OCI-LY1 (cell line): ENCODE data around the gene SYT5.
"Not testable (repeated sequence)": the region's sequence is repeated elsewhere in the genome, so short reads cannot be mapped to it uniquely, and the experiment has no call there.

Experiments
- H2AFZ ChIP-seq: fragments of 200-600 bp; sonication (generic), shearing (Covaris generic); 2 replicates; pipeline ENCODE4 v1.6.0; 2014; ENCODE audit warnings: antibody characterized with exemption, mild to moderate bottlenecking, low read length
- H3F3A ChIP-seq: fragments of 200-600 bp; sonication (generic), shearing (Covaris generic); 2 replicates; pipeline ENCODE4 v1.6.0; 2014; ENCODE audit warnings: mild to moderate bottlenecking, antibody characterized with exemption, low read length, moderate library complexity; ENCODE audit not compliant: insufficient read depth
- H3K27ac ChIP-seq: fragments of 200-600 bp; sonication (generic); 2 replicates; pipeline ENCODE4 v1.5.1; 2014; ENCODE audit warnings: low read length, mixed run types, mild to moderate bottlenecking, low read depth; ENCODE audit not compliant: poor library complexity, severe bottlenecking
- H3K27me3 ChIP-seq: fragments of 200-600 bp; sonication (generic); 2 replicates; pipeline ENCODE4 v1.6.0; 2014; ENCODE audit warnings: antibody characterized with exemption, mild to moderate bottlenecking, low read length, moderate library complexity; ENCODE audit not compliant: insufficient read depth
- H3K36me3 ChIP-seq: fragments of 200-600 bp; sonication (generic); 2 replicates; pipeline ENCODE4 v1.6.1; 2014; ENCODE audit warnings: mild to moderate bottlenecking, antibody characterized with exemption, low read length, moderate library complexity, mixed read lengths; ENCODE audit not compliant: insufficient read depth
- H3K4me1 ChIP-seq: fragments of 200-600 bp; sonication (generic); 2 replicates; pipeline ENCODE4 v1.5.1; 2014; ENCODE audit warnings: mild to moderate bottlenecking, low read length, moderate library complexity; ENCODE audit not compliant: insufficient read depth, severe bottlenecking
- H3K4me2 ChIP-seq: fragments of 200-600 bp; sonication (generic), shearing (Covaris generic); 2 replicates; pipeline ENCODE4 v1.6.1; 2014; ENCODE audit warnings: low read length
- H3K4me3 ChIP-seq: fragments of 200-600 bp; sonication (generic); 2 replicates; pipeline ENCODE4 v1.5.1; 2014; ENCODE audit warnings: low read length, low read depth, mild to moderate bottlenecking, mixed read lengths; ENCODE audit not compliant: poor library complexity, severe bottlenecking
- H3K79me2 ChIP-seq: fragments of 200-600 bp; shearing (Covaris generic); 2 replicates; pipeline ENCODE4 v1.6.1; 2016; ENCODE audit warnings: mixed run types, low read length, mixed read lengths; ENCODE audit not compliant: insufficient read depth
- H3K9ac ChIP-seq: fragments of 200-600 bp; sonication (generic), shearing (Covaris generic); 2 replicates; pipeline ENCODE4 v1.6.1; 2014; ENCODE audit warnings: mild to moderate bottlenecking, low read length, mixed read lengths
- H3K9me2 ChIP-seq: fragments of 200-600 bp; sonication (generic), shearing (Covaris generic); 2 replicates; pipeline ENCODE4 v1.6.1; 2014; ENCODE audit warnings: low read depth, mild to moderate bottlenecking, low read length, mixed read lengths
- H3K9me3 ChIP-seq: fragments of 200-600 bp; shearing (Covaris generic); 2 replicates; pipeline ENCODE4 v1.6.1; 2014; ENCODE audit warnings: low read length, mixed read lengths
- H4K20me1 ChIP-seq: fragments of 200-600 bp; sonication (generic), shearing (Covaris generic); 2 replicates; pipeline ENCODE4 v1.6.0; 2016; ENCODE audit warnings: mild to moderate bottlenecking, low read length; ENCODE audit not compliant: insufficient read depth
- EZH2 ChIP-seq: fragments of 200-600 bp; sonication (generic), shearing (Covaris generic); IDR thresholded peaks from 2 replicates; pipeline ENCODE4 v1.8.0; 2017; ENCODE audit warnings: borderline replicate concordance, mixed run types, mild to moderate bottlenecking, antibody characterized with exemption, low read length, moderate library complexity, mixed read lengths
- TF ChIP-seq, protein P1 (sequence below): fragments of 200-600 bp; sonication (generic), shearing (Covaris generic); IDR thresholded peaks from 2 replicates; pipeline ENCODE4 v1.5.1; 2017; ENCODE audit warnings: mild to moderate bottlenecking, antibody characterized with exemption, low read length, moderate library complexity, mixed read lengths

Gene SYT5

DNA sequence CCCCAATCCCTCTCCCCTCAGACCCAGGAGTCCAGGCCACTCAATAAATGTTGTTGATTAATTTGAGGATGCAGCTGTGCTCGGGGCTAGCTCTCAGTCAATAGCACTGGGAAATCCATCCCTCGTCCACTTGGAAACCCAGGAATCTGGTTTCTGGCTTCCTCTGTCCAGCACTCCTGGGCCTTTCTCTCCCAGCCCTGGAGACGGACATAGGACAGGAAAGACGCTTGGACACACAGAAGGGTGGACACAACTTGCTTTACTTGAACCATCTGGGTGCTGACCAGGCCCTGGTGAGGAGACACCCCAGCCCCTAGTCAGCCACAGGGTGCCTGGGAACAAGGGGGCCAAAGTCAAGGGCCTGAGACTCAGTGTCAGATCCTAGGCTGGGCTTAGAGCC, 21.7 kb downstream of the SYT5 start:
- H3K9me2 ChIP-seq: no peaks in the 10 kb centered on the region
- H4K20me1 ChIP-seq: no peaks in the 10 kb centered on the region
- no peak for TF ChIP-seq EZH2
- TF ChIP-seq, protein P1, sequence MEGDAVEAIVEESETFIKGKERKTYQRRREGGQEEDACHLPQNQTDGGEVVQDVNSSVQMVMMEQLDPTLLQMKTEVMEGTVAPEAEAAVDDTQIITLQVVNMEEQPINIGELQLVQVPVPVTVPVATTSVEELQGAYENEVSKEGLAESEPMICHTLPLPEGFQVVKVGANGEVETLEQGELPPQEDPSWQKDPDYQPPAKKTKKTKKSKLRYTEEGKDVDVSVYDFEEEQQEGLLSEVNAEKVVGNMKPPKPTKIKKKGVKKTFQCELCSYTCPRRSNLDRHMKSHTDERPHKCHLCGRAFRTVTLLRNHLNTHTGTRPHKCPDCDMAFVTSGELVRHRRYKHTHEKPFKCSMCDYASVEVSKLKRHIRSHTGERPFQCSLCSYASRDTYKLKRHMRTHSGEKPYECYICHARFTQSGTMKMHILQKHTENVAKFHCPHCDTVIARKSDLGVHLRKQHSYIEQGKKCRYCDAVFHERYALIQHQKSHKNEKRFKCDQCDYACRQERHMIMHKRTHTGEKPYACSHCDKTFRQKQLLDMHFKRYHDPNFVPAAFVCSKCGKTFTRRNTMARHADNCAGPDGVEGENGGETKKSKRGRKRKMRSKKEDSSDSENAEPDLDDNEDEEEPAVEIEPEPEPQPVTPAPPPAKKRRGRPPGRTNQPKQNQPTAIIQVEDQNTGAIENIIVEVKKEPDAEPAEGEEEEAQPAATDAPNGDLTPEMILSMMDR: no peak
- no peaks in the 10 kb centered on the region for H3K4me1 ChIP-seq
- no peak overlapping the region for H3K9ac ChIP-seq
- H3F3A ChIP-seq: no peaks in the 10 kb centered on the region
- H3K4me3 ChIP-seq: no peak overlapping the region
- no peaks in the 10 kb centered on the region for H3K27me3 ChIP-seq
- no peak overlapping the region for H3K4me2 ChIP-seq
- no peaks in the 10 kb centered on the region for H3K79me2 ChIP-seq
- H3K27ac ChIP-seq: no peak overlapping the region
- no peaks in the 10 kb centered on the region for H3K36me3 ChIP-seq
- H2AFZ ChIP-seq: no peak overlapping the region
- H3K9me3 ChIP-seq: no peaks in the 10 kb centered on the region

DNA sequence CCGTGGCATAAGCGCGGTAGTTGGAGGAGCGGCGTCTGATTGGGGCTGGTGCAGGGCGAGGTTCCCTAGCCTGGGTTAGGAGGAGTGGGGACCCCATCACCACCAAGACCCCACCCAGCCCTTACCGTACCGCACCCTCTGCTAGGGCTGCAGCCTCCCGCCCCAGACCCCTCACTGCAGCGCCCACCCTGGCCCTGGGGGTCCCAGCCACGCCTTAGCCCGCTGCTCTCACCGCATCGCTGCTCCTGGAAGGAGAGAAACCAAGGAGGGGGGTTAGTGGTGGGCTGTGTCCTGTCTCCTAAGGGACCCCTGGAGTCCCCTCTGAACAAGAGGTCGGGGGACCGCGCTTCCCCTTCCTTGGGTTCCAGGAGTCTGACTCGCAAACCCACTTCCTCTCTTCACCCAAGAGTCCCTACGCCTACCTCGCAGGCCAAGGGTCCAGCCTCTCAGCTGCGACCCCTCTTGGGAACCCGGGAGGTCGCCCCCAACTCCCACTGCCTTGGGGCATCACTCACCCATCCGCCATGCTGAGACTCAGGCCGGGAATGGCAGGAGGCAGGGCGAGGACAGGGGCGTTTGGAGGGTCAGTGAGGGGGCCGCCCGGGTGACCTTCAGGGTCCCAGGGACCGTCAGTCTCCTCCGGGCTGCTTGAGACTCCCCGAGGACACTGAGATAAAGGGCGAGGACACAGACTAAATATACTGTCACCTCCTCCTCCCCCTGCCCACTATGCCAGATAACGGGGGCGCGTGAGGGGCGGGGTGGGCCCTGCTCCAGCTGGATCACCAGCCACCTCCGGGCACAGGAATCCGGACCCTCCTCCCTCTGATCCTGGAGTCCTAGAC, 22.8 kb downstream of the SYT5 start, which contains the start of gene TNNI3:
TSS of gene TNNI3 (minus strand) at position 669 of the 845 bp plus-strand sequence. CDS start at position 526, 143 bp downstream.
- TF ChIP-seq EZH2: no peak
- TF ChIP-seq, protein P1: no peak
- Histone ChIP-seq H3K4me2 (no peak within 1 kb of the TSS), H3K4me1 (no peaks in the 10 kb centered on the region), H2AFZ (no peak within 1 kb of the TSS), H3K9me3 (no peaks in the 10 kb centered on the region), H3K4me3 (no peak within 1 kb of the TSS), H3F3A (no peaks in the 10 kb centered on the region), H4K20me1 (no peaks in the 10 kb centered on the region), H3K9me2 (no peaks in the 10 kb centered on the region), H3K36me3 (no peaks in the 10 kb centered on the region), H3K27ac (no peak within 1 kb of the TSS), H3K79me2 (no peaks in the 10 kb centered on the region), H3K9ac (no peak within 1 kb of the TSS), H3K27me3 (no peaks in the 10 kb centered on the region)

GRCh38 chr19:55156202-55157063, 23.7 kb downstream of the SYT5 start:
- Histone ChIP-seq H3F3A (no peaks in the 10 kb centered on the region), H3K9me3 (peaks cover 4% of the 10 kb centered on the region; the same call in 1 of the 2 replicates), H3K79me2 (no peaks in the 10 kb centered on the region), H3K4me1 (no peaks in the 10 kb centered on the region), H3K36me3 (no peaks in the 10 kb centered on the region; the same call in 1 of the 2 replicates), H3K27me3 (no peaks in the 10 kb centered on the region), H3K4me2 (no peak overlapping the region), H3K4me3 (no peak overlapping the region), H3K27ac (no peak overlapping the region), H4K20me1 (no peaks in the 10 kb centered on the region), H3K9ac (no peak overlapping the region), H3K9me2 (no peaks in the 10 kb centered on the region), H2AFZ (no peak overlapping the region)
- TF ChIP-seq, protein P1: no peak
- TF ChIP-seq EZH2: no peak

DNA sequence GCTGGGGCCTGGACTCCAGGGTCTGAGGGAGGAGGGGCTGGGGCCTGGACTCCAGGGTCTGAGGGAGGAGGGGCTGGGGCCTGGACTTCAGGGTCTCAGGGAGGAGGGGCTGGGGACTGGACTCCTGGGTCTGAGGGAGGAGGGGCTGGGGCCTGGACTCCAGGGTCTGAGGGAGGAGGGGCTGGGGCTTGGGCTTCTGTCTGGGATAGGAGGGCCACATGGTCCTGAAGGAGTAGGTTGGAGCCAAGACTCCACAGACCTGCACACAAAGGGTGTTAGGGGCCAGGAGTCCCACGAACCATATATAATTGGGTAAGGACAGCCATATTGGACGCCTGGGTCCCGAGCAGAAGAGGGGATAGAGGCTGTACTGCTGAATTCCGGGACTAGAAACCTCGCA, 24.3 kb downstream of the SYT5 start:
- not testable (repeated sequence) for H3K9me3 ChIP-seq, H3K27ac ChIP-seq, H4K20me1 ChIP-seq, H3K4me3 ChIP-seq, H3K4me1 ChIP-seq, H3K27me3 ChIP-seq, H3K9ac ChIP-seq, H3F3A ChIP-seq, H3K79me2 ChIP-seq, H3K4me2 ChIP-seq, H2AFZ ChIP-seq, H3K9me2 ChIP-seq, H3K36me3 ChIP-seq
